Stimulated activated CD4-positive, alpha-beta T cell treated with anti-CD3 and anti-CD28 coated beads, Interleukin-2, amount 100 ng/mL, for 24 hours (primary cell): ENCODE measurements around the gene CAPZB.

Experiments used
- DNase-seq, 2 donors: peaks; one replicate each; pipeline ENCODE4 v3.0.0-alpha.2; 2020

The CAPZB gene

GRCh38 chr1:19342894-19343616 is 142.3 kb downstream of the CAPZB start:
- no peak for DNase-seq

GRCh38 chr1:19342062-19342750 is 143.1 kb downstream of the CAPZB start:
- DNase-seq = no peak

DNA sequence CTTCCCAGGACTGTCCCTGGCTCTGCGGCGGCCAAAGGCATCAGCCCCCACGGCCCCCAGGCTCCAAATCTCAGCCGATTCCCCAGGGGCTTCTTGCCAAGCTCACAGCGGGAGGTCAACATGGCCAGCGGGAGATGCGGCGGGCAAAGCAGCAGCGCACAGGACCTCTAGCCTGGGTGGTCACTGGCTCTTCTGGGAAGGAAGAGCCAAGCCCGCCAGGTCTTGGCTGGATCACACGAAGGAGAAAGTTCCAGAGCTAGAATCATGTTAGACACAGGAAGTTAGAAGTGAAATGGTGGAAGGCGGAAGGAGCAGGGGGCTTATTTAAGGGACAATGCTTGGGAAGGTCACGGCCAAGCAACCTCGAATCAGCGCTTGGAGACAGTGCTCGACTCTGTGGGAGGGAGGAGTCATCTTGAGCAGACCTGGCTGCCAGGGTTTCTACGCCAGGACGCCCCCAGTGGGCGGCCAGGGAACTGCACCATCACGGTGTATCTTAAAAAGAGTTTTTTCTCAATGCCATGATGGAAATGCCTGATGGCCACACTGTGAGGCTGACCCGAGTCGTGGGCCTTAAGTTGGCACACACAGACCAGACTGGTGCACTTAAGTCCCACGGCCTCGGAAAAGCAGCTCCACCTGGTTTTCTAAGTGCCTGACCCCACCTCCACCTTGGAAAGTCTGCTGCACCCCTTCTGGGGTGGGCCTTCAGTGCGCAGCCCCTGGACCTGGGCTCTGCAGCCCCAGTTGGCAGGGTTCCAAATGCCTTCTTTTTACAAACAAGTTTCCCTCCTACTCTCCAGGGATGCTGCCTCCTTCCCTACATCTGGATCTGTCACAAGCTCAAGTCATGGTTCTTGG is 143.9 kb downstream of the CAPZB start:
- DNase-seq = peak; percentile 86

- DNase-seq = no peak
Observed at GRCh38 chr1:19340387-19340937, 144.9 kb downstream of the CAPZB start.

DNA sequence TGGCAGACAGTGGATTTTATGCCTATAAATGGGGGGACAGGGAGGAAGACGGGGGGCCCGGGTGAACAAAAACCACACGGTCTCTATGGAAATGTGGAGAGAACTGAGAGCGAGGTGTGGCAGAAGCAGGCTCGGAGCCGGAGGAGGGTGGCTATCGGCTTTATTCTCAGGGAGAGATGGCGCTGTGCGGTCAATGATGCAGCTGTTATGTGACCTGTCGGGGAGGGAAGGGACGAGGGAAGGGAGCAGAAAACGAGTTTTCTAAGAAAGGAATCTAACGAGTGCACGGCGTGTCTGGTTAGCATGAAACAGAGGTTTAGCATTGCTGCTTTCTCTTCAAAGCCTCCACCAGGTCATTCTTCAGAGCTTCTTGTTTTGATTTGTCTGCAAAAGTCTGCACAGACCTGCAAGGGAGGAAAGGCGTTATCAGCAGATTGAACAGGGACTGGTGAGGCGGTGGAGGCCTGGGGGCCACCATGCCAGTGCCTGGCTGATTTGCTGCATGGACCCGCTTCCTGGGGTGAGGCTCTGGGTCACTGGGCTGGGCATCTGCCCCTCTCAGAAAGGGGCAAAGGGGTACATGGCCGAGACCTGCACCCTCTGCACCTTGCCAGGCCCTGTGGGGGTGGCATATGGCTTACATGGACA is 146.0 kb downstream of the CAPZB start:
- DNase-seq = no peak

DNA sequence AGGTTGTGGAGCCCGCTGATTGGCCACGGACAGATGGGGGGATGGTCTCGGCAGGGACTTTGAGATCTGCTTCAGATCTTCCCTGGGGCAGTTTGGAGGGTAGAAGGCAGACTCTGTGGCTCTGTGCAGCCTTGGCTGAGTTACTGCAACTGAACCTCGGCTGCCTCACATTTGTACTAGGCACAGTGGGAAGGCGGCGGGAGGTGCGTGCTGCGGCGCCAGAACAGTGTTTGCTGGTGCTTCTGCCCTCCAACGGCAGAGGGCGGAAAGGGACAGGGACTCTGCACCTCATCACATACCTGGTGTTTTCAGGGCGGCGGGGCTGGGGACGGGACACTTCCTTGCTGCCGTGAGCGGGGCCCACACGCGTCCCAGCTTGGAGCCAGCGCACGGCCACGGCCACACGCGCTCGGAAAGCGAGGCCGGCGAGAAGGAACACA is 147.0 kb downstream of the CAPZB start:
- no peak for DNase-seq

DNA sequence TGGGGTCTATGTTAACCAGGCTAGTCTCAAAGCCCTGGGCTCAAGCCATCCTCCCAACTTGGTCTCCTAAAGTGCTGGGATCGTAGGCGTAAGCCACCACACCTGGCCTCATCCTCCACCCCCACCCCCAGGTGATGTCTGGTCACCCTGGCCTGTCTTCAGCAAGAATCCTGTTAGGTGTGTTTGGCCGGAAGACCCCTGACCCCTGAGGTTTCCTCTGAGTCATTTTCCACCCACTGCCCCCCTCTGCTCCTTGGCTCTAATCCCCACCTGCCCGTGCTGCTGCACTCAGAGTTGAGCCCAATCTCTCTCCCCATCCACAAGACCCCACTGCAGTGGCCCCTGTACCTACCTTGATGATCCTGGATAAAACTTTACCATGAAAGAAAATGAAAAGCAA is 148.1 kb downstream of the CAPZB start:
- DNase-seq = no peak

GRCh38 chr1:19336543-19336942 is 148.8 kb downstream of the CAPZB start:
- peak; percentile 62 to 68 for DNase-seq

DNA sequence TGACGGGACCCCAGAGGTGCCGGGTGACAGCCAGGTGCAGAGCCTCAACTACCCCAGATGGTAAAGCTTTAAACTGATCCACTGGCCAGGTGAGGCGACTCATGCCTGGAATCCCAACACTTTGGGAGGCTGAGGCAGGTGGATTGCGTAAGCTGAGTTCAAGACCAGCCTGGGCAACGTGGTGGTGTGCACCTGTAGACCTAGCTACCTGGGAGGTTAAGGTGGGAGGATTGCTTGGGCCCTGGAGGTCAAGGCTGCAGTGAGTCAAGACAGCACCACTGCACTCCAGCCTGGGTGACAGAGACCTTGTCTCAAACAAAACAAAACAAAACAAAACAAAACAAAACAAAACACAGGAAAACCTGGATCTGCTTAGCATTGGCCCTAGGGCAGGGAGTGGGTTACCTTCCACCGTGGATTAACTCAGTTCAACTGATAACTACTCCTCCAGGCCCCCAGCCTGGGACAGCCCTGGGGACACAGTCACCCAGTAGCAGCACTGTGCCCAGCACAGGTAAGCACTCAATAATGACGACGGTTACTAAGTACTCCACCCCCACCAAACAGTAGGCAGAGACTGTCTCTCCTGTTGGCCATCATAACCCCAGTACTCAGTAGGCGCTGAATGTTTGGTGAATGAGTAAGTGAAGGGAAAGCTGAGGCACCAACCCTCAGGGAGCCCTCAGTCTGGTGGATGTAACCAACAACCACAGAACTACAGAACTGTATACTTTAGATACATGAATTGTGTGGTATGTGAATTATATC is 151.6 kb downstream of the CAPZB start:
- no peak for DNase-seq

DNA sequence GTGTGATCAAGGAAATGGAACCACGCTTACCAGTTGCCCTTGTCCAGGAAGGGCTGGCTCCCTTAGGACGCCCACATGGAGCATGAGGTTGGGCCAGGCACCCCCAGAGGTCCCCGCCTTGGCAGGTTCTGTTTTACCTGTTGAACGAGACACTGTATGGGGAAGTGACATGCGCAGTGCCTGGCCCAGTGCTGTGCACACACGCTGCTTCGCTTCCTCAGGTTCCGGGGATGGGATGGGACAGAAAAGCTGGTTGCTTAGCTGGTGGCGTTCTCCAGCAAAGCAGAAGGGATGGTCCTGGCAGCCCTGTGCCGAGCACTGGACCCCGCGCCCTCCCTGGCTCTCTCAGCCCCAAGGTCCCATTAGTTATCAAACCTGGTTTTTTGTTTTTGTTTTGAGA is 152.5 kb downstream of the CAPZB start:
- no peak for DNase-seq

DNA sequence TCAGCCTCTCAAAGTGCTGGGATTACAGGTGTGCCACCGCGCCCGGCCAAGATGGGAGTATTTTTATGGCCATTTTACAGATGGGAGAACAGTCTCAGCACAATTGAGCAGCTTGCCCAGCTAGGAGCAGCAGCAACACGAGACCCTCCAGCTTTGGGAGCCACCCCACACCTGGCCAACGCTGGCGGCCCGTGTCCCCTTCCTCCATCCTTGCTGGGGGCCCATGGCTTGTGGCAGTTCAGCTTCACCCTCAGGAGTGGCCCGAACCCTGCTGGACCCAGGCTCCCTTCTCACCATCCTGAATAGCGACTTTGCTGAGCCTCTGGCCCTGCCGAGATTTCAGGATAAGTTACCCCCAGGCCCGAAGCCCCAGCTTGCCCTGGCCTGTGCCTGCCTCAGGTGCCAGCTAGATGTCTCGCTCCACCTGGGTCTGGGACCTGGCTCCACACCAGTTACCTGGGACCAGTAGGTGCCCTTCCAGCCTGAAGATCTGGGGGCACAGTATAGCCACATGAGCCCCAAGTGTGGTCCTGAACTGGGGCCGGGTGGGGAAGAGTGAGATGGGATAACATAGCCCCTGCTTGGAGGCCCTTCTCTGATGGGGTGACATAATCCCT is 154.0 kb downstream of the CAPZB start:
- DNase-seq = no peak

- no peak for DNase-seq
Observed at GRCh38 chr1:19330449-19331135, 154.7 kb downstream of the CAPZB start.

DNA sequence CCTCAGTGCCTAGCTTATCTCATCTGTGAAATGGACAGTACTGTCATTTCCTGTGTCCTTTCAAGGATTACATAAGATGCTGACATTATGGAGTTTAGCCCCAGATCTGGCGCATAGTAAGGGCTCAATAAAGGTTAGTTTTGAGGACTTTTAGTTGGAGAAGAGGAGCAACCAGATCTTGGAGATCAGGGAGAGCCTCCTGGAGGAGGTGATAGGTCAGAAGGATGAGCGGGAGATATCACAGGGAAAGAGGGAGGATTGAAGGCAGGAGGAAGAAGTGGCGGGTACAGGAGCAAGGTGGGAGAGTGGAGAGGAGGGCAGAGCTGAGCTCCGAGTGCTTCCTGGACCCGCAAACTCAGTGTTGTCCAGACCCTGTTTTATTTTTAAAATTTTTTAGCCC is 155.7 kb downstream of the CAPZB start:
- DNase-seq = no peak

DNA sequence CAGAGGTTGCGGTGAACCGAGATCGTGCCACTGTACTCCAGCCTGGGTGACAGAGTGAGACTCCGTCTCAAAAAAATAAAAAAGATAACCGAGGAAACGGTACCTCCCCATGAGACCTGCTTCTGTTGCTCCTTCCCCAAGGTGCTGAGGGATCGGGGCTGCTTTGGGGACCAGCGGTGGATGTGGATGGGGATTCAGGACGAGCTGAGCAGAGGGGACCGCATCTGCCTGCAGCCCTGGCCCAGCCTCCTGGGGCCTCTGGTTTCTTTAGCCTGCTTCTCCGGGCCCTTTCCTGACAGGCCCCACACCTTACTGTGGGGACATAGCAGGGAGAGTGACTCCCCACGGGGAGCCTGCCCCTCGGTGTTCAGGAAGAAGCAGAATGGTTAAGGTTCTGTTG is 156.2 kb downstream of the CAPZB start:
- DNase-seq = no peak

- no peak for DNase-seq
Observed at GRCh38 chr1:19328486-19328885, 156.9 kb downstream of the CAPZB start.

DNA sequence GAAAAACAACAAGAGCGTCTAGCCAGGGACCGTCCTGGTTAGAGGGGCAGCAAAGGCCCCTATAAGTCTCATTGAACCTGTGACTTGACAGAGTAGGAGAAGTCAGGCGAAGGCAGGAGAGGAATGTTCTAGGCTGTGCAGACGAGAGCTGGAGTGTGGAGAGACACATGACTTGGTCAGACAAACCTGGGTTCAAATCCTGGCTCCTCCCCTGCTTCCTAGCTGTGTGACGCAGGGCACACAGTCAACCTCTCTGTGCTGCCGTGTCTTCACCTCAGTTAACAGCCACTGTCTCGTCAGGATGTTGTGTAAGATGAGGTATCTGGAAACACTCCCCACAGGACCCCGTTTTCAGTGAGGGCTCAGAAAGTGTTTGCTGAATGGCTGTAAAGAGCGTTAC is 157.6 kb downstream of the CAPZB start:
- no peak for DNase-seq

- no peak for DNase-seq
Observed at GRCh38 chr1:19327301-19327700, 158.0 kb downstream of the CAPZB start.

DNA sequence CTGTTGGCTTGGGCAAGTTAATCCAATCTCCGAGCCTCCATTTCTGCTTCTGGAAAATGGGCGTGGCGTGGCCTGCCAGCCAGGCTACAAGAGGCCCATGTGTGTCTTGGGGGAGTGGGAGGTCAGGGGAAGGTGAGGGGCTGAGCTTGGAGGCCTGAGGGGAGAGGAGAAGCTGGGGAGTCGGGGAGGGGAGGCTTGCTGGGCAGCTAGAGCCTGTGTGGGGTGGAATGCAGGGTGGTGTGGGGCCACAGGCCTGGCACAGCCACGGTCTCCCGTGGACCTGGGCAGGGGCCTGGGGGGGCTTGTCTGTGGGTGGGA is 158.6 kb downstream of the CAPZB start:
- no peak for DNase-seq

GRCh38 chr1:19325958-19326747 is 159.2 kb downstream of the CAPZB start:
- no peak for DNase-seq

GRCh38 chr1:19325368-19325957 is 159.9 kb downstream of the CAPZB start:
- DNase-seq = no peak
